HG03135 (cell line): ENCODE measurements around the gene PPM1K.

Experiments
- ATAC-seq: cut with Tn5 transposase; IDR thresholded peaks from one replicate; pipeline ENCODE4 v1.9.1; 2021; ENCODE audit warnings: mild to moderate bottlenecking, moderate library complexity; ENCODE audit not compliant: unreplicated experiment

The PPM1K gene

DNA sequence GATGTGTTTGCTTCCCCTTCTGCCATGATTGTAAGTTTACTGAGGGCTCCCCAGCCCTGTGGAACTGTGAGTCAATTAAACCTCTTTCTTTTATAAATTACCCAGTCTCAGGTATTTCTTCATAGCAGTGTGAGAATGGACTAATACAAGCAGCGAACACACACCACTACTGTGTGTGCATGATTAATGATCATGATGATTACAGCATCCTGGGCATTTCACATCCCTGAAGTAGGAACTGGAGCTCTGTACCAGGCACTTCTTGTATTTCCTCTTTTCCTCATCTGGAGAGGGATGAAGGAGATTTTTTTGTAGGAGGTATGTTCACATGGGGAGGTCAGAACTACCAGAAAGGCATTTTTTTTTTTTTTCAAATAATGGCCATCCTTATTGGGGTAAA lies 60.8 kb downstream of the PPM1K start:
- no peak for ATAC-seq

- ATAC-seq, result peak; percentile 72
Measured at GRCh38 chr4:88219099-88219498, 65.3 kb downstream of the PPM1K start.

GRCh38 chr4:88217169-88217568 lies 67.2 kb downstream of the PPM1K start:
- no peak for ATAC-seq

GRCh38 chr4:88216395-88216794 lies 68.0 kb downstream of the PPM1K start:
- ATAC-seq, result no peak

- ATAC-seq, result no peak
Measured at GRCh38 chr4:88215351-88215750, 69.0 kb downstream of the PPM1K start.

GRCh38 chr4:88212253-88212561 lies 72.2 kb downstream of the PPM1K start:
- ATAC-seq, result no peak

- no peak for ATAC-seq
Measured at GRCh38 chr4:88211473-88212252, 72.7 kb downstream of the PPM1K start.

DNA sequence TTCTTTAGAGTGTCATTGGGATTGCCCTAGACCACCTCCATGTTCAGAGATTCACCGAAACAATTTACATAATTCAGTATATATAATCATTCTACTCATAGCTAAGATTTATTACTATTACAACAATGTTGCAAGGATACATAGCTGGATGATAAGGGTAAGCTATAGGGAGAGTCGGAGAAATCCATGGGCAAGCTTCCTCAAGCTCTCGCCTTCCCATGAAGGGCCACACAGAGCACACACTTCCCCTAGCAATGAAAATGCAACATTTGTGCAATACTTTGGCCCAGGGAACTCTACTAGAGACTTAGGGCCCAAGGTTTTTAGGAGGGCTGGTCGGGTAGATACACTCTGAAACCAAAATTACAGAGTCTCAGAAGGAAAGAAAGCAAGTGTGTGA lies 76.2 kb downstream of the PPM1K start:
- no peak for ATAC-seq
